ENCODE measurements around the gene BABAM2. TPM values are rescaled to one million over a fixed set of nuclear protein-coding genes. Genes with fewer than 3 reads are reported as not detected.

BABAM2 gene
- total RNA-seq, 3 donors from 2014 or later = 34.8 to 42.4 (median 41.3) TPM

GRCh38 chr2:28322051-28322450, 431.5 kb downstream of the BABAM2 start:
- no peak for DNase-seq
- no peak for ATAC-seq
- TF ChIP-seq, protein P1, sequence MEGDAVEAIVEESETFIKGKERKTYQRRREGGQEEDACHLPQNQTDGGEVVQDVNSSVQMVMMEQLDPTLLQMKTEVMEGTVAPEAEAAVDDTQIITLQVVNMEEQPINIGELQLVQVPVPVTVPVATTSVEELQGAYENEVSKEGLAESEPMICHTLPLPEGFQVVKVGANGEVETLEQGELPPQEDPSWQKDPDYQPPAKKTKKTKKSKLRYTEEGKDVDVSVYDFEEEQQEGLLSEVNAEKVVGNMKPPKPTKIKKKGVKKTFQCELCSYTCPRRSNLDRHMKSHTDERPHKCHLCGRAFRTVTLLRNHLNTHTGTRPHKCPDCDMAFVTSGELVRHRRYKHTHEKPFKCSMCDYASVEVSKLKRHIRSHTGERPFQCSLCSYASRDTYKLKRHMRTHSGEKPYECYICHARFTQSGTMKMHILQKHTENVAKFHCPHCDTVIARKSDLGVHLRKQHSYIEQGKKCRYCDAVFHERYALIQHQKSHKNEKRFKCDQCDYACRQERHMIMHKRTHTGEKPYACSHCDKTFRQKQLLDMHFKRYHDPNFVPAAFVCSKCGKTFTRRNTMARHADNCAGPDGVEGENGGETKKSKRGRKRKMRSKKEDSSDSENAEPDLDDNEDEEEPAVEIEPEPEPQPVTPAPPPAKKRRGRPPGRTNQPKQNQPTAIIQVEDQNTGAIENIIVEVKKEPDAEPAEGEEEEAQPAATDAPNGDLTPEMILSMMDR (IDR thresholded peaks at IDR 0.05) = no peak
- Histone ChIP-seq H3K9me3 (no peaks in the 10 kb centered on the region), H3K36me3 (ENCODE audit: low read depth) (no peaks in the 10 kb centered on the region), H3K4me1 (ENCODE audit: low read depth) (peaks cover 7% of the 10 kb centered on the region), H3K4me3 (no peak overlapping the region)
- intact Hi-C loops (cut with DNase I, micrococcal nuclease) = no loop called here

DNA sequence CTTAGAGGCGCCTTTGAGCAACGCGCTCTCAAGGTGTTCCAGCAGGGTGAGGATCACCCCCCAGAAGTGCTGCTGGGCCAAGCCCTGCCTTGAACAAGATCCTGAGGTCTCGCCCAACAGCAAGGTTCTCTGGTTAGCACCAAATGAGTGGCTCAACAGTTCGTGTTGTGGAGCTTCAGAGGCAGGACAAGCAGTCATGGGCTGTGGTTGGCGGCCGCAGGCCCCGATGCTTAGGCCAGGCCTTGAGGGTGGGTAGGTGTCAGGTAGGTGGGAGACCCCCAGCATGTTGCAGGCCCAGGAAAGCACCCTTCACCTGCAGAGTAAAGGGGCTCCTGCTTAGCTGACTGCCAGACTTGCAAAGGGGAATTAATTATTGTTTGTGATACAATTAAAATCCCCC, 431.9 kb downstream of the BABAM2 start:
- peaks cover 7% of the 10 kb centered on the region for H3K4me1 ChIP-seq (ENCODE audit: low read depth)
- H3K36me3 ChIP-seq (ENCODE audit: low read depth) = no peaks in the 10 kb centered on the region
- no peak overlapping the region for H3K4me3 ChIP-seq
- DNase-seq (no peak), ATAC-seq (no peak)
- intact Hi-C loops (cut with DNase I, micrococcal nuclease) = no loop called here
- TF ChIP-seq, protein P1 (IDR thresholded peaks at IDR 0.05) = no peak
- H3K9me3 ChIP-seq = no peaks in the 10 kb centered on the region

GRCh38 chr2:28322981-28323396, 432.5 kb downstream of the BABAM2 start:
- no peaks in the 10 kb centered on the region for H3K9me3 ChIP-seq
- no peaks in the 10 kb centered on the region for H3K36me3 ChIP-seq (ENCODE audit: low read depth)
- no peak for DNase-seq
- TF ChIP-seq, protein P1 (IDR thresholded peaks at IDR 0.05) = no peak
- no peak for ATAC-seq
- H3K4me1 ChIP-seq (ENCODE audit: low read depth) = peaks cover 7% of the 10 kb centered on the region
- H3K4me3 ChIP-seq = no peak overlapping the region
- intact Hi-C loops (cut with DNase I, micrococcal nuclease) = no loop called here

DNA sequence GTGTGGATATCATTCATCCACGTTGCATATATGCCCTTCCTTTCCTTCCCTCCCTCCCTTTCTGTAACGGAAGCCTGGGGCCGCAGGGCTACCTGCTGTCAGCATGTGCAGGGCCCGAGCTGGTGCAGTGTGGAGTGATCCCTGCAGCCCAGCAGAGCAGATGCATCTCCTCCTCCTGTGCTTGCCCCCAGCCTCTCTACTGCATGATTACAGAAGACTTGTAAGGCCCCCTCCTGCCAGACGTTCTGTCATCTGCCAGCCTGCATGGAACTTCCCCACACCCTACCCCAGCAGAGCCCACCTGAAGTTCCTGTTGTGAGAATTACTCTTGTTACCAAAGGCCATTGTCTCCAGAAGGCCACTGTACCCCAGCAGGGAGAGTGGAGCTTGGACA, 434.6 kb downstream of the BABAM2 start:
- DNase-seq (no peak), ATAC-seq (no peak)
- Histone ChIP-seq H3K9me3 (no peaks in the 10 kb centered on the region), H3K4me1 (ENCODE audit: low read depth) (no peaks in the 10 kb centered on the region), H3K36me3 (ENCODE audit: low read depth) (no peaks in the 10 kb centered on the region), H3K4me3 (no peak overlapping the region)
- intact Hi-C loops (cut with DNase I, micrococcal nuclease) = no loop called here
- TF ChIP-seq, protein P1 (IDR thresholded peaks at IDR 0.05) = no peak

DNA sequence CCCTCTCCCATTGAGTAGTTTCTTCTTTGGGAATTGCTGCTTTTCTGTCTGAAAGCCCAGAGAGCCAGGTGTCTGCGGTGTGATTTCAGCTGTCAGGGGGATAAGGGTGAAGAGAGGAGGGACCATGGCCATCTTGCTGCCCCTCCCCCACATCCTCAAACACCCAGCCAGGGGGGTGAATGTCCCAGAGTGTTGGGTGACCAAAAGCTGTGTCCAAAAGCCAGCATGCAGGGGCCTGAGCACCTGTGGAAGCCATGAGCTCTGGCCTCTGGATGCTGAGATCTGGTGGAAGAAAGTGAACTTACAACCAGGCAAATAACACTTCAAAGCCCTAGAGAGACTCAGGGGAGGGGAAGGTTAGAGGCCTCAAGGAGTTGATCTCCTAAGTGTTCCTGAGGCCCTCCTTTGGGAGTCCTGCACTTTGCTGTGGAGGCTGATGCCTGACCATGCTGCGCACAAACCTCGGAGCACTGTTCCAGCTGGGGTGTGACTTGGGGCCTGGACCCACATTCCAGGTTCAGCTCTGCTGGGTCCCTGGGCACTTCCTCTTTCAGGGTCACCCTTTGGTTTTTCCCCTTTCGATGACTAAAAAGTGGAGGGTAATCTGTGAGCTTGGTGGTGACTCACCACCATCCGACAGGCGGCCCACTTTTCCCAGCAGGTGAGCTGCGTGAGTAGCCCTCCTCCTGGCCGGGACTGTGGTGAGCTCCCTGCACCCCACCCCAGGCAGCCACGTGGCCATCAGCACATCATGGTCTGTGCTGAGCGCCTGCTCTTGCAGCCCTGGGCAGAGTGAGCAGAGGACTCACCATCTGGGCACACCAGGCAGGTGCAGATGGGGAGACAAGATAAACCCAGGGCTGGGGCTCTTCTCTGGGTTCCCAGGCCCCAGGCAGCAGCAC, 435.3 kb downstream of the BABAM2 start:
- H3K9me3 ChIP-seq = no peaks in the 10 kb centered on the region
- no peaks in the 10 kb centered on the region for H3K36me3 ChIP-seq (ENCODE audit: low read depth)
- no peak overlapping the region for H3K4me3 ChIP-seq
- DNase-seq (no peak), ATAC-seq (no peak)
- no peaks in the 10 kb centered on the region for H3K4me1 ChIP-seq (ENCODE audit: low read depth)
- intact Hi-C loops (cut with DNase I, micrococcal nuclease) = no loop called here
- TF ChIP-seq, protein P1 (IDR thresholded peaks at IDR 0.05) = no peak

All from mucosa of descending colon (tissue), 3 donors.